Coronary artery (tissue), 2 donors: ENCODE measurements around the gene PPM1F.
"Not testable (repeated sequence)": the region's sequence is repeated elsewhere in the genome, so short reads cannot be mapped to it uniquely, and the experiment has no call there.

Source experiments
- DNase-seq: peaks from one replicate; pipeline ENCODE4 v3.0.0-alpha.2; 2017; ENCODE audit warnings: low spot score
- H3K27ac ChIP-seq, 2 donors: fragments of 200-600 bp; sonication (generic); one replicate each; pipeline ENCODE4 v1.5.1; 2016 to 2019
- H3K4me3 ChIP-seq: fragments of 200-600 bp; sonication (generic); 2 replicates; pipeline ENCODE4 v1.5.1; 2016; ENCODE audit warnings: mild to moderate bottlenecking, moderate library complexity
- CTCF ChIP-seq: fragments of 200-600 bp; sonication (generic); IDR thresholded peaks from one replicate; pipeline ENCODE4 v1.5.1; 2019; ENCODE audit warnings: antibody characterized with exemption

The PPM1F gene

DNA sequence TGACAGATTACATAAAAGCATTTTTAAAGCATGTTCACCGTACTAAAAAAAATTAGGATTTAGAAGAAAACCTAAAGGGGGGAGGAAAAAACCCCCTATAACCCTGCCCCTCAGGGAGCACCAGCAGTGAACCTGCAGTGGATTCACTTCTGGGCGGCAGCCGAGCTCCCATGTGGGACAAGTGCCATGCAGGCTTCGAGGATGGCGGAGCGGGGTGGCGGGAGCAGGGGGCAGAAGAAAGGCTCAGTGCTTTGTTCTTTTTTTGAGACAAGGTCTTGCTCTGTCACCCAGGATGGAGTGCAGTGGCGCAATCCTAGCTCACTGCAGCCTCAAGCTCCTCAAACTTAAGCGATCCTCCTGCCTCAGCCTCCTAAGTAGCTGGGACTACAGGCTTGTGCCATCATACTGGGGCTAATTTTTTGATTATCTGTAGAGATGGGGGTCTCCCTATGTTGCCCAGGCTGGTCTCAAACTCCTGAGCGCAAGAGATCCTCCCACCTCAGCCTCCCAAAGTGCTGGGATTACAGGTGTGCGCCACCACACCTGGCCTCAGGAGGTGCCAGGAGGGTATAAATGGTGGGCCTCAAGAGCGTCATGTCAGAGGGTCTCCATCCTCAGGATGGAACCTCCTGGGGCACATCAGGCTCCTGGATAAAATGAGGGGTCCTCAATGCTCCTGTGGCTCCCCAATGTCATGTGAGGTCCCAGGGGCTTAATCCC is 34.0 kb downstream of the PPM1F start:
- no peak for DNase-seq
- Histone ChIP-seq H3K27ac (no peak overlapping the region), H3K4me3 (no peak overlapping the region)
- no peak for TF ChIP-seq CTCF

GRCh38 chr22:21917959-21918261 is 34.7 kb downstream of the PPM1F start:
- H3K4me3 ChIP-seq: no peak overlapping the region
- no peak for TF ChIP-seq CTCF
- no peak overlapping the region for H3K27ac ChIP-seq
- no peak for DNase-seq

DNA sequence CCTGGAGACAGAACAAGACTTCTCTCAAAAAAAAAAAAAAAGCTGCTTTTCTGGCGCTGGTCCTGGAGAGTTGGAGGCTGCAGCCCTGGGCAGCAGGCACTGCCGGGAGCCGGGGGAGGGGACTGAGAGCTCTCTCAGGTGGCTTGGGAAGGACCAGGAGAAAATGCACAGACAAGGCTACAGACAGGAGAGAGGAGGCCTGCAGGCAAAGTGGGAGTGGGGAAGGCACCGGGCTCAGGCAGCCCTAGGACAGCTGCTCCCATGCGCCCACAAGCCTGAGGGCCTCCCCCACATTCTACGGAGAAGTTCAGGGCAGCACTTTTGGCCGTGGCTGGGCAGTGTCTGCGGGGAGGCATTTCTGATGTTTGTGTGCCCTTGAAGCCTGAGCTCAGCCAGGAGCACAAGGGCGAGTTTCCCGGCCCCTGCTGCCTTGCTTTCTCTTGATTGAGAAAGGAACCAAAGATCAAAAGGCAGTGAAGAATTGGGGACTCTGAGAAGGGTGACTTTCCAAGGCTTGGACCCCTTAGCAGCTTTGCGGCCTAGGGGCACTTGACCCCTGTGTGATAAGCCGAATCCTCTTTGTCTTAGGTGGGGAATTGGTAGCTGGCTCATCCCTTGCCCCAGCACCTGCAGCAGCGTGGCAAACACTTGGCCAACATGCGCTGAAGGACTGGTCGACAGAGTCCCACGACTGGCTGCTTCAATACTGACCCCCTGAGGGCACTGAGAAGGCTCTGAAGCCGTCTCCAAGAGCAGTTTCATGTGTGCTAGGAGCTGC is 35.3 kb downstream of the PPM1F start:
- no peak for DNase-seq
- Histone ChIP-seq H3K27ac (no peak overlapping the region), H3K4me3 (no peak overlapping the region)
- no peak for TF ChIP-seq CTCF

- TF ChIP-seq CTCF: no peak
- no peak overlapping the region for H3K27ac ChIP-seq
- H3K4me3 ChIP-seq: no peak overlapping the region
- no peak for DNase-seq
Observed at GRCh38 chr22:21916309-21916918, 36.2 kb downstream of the PPM1F start.

DNA sequence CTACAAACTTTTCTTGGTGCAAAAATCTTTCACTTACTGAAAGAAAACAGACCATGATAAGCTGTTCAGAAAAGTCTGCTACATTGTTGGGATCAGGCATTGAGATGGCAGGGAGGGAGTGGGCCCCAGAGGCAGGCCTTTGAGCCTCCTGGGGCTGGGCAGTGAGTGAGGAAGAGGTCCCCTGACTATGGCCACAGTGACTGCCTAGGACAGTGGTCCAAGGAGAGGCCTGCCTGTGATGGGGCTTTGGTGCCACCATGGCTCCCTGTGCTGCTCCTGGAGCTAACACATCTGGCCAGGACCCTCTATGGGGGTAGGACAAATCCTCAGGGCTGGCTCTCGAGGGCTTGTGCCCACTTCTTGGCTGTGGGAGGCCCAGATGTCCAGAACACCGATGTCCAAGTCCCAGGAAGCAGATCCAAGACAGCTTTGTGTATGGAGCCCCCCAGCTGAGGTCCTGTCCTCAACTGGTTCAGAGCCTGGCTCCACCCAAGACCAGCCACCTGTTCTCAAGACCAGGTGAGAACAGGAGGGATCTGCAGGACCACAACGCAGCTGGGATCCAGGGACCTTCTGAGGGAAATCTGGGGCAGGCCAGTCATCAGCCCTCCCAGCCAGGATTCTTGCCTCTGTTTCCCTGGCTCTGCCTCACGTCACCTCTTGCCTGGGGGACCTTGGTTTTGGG is 36.9 kb downstream of the PPM1F start:
- DNase-seq: no peak
- Histone ChIP-seq H3K4me3 (no peak overlapping the region), H3K27ac (no peak overlapping the region)
- TF ChIP-seq CTCF: no peak

- DNase-seq: not testable (repeated sequence)
Observed at GRCh38 chr22:21914033-21914642, 38.5 kb downstream of the PPM1F start.

DNA sequence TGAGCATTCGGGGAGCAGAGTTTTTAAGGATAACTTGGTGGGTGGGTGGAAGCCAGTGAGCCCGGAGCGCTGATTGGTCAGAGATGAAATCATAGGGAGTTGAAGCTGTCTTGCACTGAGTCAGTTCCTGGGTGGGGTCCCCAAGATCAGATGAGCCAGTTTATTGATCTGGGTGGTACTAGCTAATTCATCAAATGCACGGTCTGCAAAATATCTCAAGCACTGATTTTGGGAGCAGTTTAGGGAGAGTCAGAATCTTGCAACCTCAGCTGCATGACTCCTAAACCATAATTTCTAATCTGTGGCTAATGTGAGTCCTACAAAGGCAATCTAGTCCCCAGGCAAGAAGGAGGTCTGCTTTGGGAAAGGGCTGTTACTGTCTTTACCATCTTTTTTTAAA is 42.3 kb downstream of the PPM1F start:
- not testable (repeated sequence) for H3K27ac ChIP-seq, DNase-seq

More at GRCh38 chr22:21914033-21914642, 38.5 kb downstream of the PPM1F start:
- not testable (repeated sequence) for H3K27ac ChIP-seq, H3K4me3 ChIP-seq

More for the DNA sequence above, 42.3 kb downstream of the PPM1F start:
- not testable (repeated sequence) for H3K4me3 ChIP-seq
